H1 (cell line): ENCODE results near the gene TRAPPC3. TPM values are rescaled to one million over a fixed set of nuclear protein-coding genes. Genes with fewer than 3 reads are reported as not detected.

Experiments
- ASH2L ChIP-seq: fragments of 200-600, 300-600 bp; sonication (generic); IDR thresholded peaks from one replicate; pipeline ENCODE4 v1.7.1; 2017; ENCODE audit warnings: low read length
- BACH1 ChIP-seq: IDR thresholded peaks from 2 replicates; pipeline ENCODE4 v1.6.1; 2012; ENCODE audit warnings: low read length, improper control_type of control experiment
- BCL11A ChIP-seq, 2 experiments: IDR thresholded peaks; one replicate each; pipeline ENCODE4 v1.6.1; 2011; ENCODE audit warnings: low read depth in 2 of 2, low read length in 2 of 2, mild to moderate bottlenecking in 2 of 2
- CBX8 ChIP-seq: fragments of 300-800, 300-1000 bp; sonication (generic); IDR thresholded peaks from 2 replicates; pipeline ENCODE4 v1.7.1; 2016; ENCODE audit warnings: low read depth, low read length, borderline replicate concordance
- CREB1 ChIP-seq: IDR thresholded peaks from 2 replicates; pipeline ENCODE4 v1.6.1; 2012; ENCODE audit warnings: inconsistent platforms
- CTBP2 ChIP-seq: IDR thresholded peaks from 2 replicates; pipeline ENCODE4 v1.7.0; 2011; ENCODE audit warnings: borderline replicate concordance, mild to moderate bottlenecking, moderate library complexity, mixed read lengths, low read length; ENCODE audit not compliant: insufficient read depth, insufficient read length
- EP300 ChIP-seq, 2 experiments: IDR thresholded peaks; 1 replicate in 1 of 2; 2 replicates in 1 of 2; pipeline ENCODE4 v1.6.1; 2011 to 2012; ENCODE audit warnings: low read depth in 2 of 2, low read length in 2 of 2, mild to moderate bottlenecking in 2 of 2, borderline replicate concordance in 1 of 2, inconsistent platforms in 1 of 2, moderate library complexity in 1 of 2
- GABPA ChIP-seq: IDR thresholded peaks from 2 replicates; pipeline ENCODE4 v1.6.1; 2011; ENCODE audit warnings: mild to moderate bottlenecking, low read length, moderate library complexity, borderline replicate concordance; ENCODE audit not compliant: insufficient read depth
- HDAC2 ChIP-seq, 2 experiments: fragments of 300-600 bp in 1 of 2; sonication (generic) in 1 of 2; IDR thresholded peaks; 2 replicates each; pipeline ENCODE4 v1.6.1; 2011 to 2012; ENCODE audit warnings: low read depth in 2 of 2, low read length in 2 of 2, mild to moderate bottlenecking in 2 of 2, moderate library complexity in 2 of 2, borderline replicate concordance in 1 of 2, inconsistent platforms in 1 of 2
- JUN ChIP-seq: IDR thresholded peaks from 2 replicates; pipeline ENCODE4 v1.6.1; 2011; ENCODE audit warnings: low read depth, mild to moderate bottlenecking, improper control_type of control experiment, low read length
- PHF8 ChIP-seq: fragments of 200-600 bp; sonication (generic); conservative IDR thresholded peaks from 2 replicates; pipeline ENCODE4 v1.7.1; 2012; ENCODE audit warnings: low read depth, mild to moderate bottlenecking, inconsistent platforms, low read length, moderate library complexity
- POLR2AphosphoS5 ChIP-seq: IDR thresholded peaks from 2 replicates; pipeline ENCODE4 v1.6.1; 2011; ENCODE audit warnings: low read depth, low read length
- RNF2 ChIP-seq: fragments of 200-900, 300-1000 bp; sonication (generic); IDR thresholded peaks from 2 replicates; pipeline ENCODE4 v1.7.1; 2016; ENCODE audit warnings: borderline replicate concordance, low read depth, mild to moderate bottlenecking, antibody characterized with exemption, low read length; ENCODE audit not compliant: poor library complexity, severe bottlenecking; ENCODE audit errors: missing control alignments
- SIRT6 ChIP-seq: IDR thresholded peaks from one replicate; pipeline ENCODE4 v1.7.1; 2012; ENCODE audit warnings: low read length, inconsistent platforms
- SIX5 ChIP-seq: IDR thresholded peaks from 2 replicates; pipeline ENCODE4 v1.6.1; 2011; ENCODE audit warnings: mild to moderate bottlenecking, low read depth, low read length
- polyA plus RNA-seq, 7 experiments: library from polyadenylated mRNA; depleted of rRNA in 3 of 7; stranded (reverse) in 5 of 7; unstranded in 2 of 7; fragments of >200 nt in 5 of 7; fragments of 200-250 nt in 2 of 7; gene quantifications; 1 replicate in 5 of 7; 2 replicates in 1 of 7; 4 replicates in 1 of 7; pipeline versions ENCODE4 v1.2.1 to v1.2.3, GENCODE V29; 2011 to 2013; ENCODE audit warnings: missing spikeins in 2 of 7, mixed read lengths in 2 of 7
- total RNA-seq: library from RNA; stranded (reverse); fragmentation: NEBNext Ultra II Directional; extraction: Animal tissue kit (Norgen Biotek cat#: 25700); gene quantifications from 2 replicates; pipeline ENCODE4 v1.2.1, GENCODE V29; 2021

The TRAPPC3 gene
- total and polyA plus RNA-seq, 2 of the 8 experiments (the other 6 are each of a cell fraction or from before 2014, with no cell fraction given), result 47.8 to 51.0 TPM

DNA sequence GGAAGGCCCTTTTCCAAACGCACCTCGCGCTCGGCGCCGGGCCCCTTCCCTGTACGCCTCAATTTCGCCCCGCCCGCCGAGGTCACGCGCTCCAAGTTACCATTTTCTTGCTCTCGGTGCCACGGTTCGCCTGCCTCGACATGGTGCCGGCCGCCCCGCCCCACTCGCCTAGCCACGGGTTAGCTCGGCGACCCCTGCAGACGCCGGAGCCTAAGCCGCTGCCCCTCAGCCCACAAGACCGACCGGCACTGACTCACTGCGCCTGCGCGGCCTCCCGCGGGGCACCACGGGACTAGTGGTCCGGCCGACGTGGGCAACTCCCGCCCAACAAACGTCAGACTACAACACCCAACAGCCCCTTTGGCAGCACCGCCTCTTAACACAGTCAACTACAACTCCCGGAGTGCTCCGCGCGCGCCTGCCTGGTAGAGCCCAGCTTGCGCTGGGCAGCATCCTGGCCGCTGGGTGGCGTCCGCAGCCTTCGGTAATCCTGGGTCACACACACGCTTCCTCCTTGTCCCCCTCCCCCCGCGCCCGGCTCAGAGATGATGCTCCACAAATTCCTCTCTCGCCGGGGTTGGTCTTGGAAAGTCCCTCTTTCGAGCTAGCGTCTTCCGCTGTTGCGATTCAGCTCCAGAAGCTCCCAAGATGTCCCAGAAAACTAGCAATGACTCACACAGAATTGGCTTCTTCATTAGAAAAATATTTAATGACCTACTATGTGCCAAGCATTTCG, at the start of gene TRAPPC3 (continued):
- TF ChIP-seq GABPA (no peak), PHF8 (no peak; the same call in 1 of the 2 replicates), CREB1 (peak; percentile 87), CTBP2 (no peak), HDAC2 (IDR thresholded peaks at IDR 0.05; ENCODE audit: borderline replicate concordance in 1 of 2, low read depth in 2 of 2, low read length in 2 of 2) (0 out of 4 replicates have a peak, but pooled peaks of 1 of the 2 experiments have one; percentile 14), ASH2L (peak; percentile 87), SIX5 (peak; percentile 95), POLR2AphosphoS5 (peak; percentile 56; the same call in 1 of the 2 replicates), BCL11A (IDR thresholded peaks at IDR 0.05; ENCODE audit: low read depth in 2 of 2, low read length in 2 of 2) (no peak), JUN (no peak), EP300 (IDR thresholded peaks at IDR 0.05; ENCODE audit: borderline replicate concordance in 1 of 2, low read depth in 2 of 2, low read length in 2 of 2) (peak in 1 of 2 experiments; percentile 71; a peak in 1 of 3 replicates), RNF2 (no peak), CBX8 (no peak), BACH1 (peak; percentile 53), SIRT6 (no peak)
